ENCODE data around the gene UTP14C.
A peak's percentile ranks its signal among the peaks of the same experiment; 100 is the strongest.
"Not testable (repeated sequence)": the region's sequence is repeated elsewhere in the genome, so short reads cannot be mapped to it uniquely, and the experiment has no call there.

The UTP14C gene

GRCh38 chr13:52003541-52003940, 20.9 kb upstream of the UTP14C start:
- no peak for DNase-seq (ENCODE audit: low read depth in 4 of 4, low spot score in 1 of 4)

GRCh38 chr13:52004511-52005170, 19.9 kb upstream of the UTP14C start:
- DNase-seq (ENCODE audit: low read depth in 4 of 4, low spot score in 1 of 4), result no peak

GRCh38 chr13:52005841-52006522, 18.5 kb upstream of the UTP14C start:
- DNase-seq (ENCODE audit: low read depth in 4 of 4, low spot score in 1 of 4), result no peak

- DNase-seq (ENCODE audit: low read depth in 4 of 4, low spot score in 1 of 4), result no peak
Measured at GRCh38 chr13:52006523-52007245, 17.8 kb upstream of the UTP14C start.

- no peak for DNase-seq (ENCODE audit: low read depth in 4 of 4, low spot score in 1 of 4)
Measured at GRCh38 chr13:52009946-52010345, 14.5 kb upstream of the UTP14C start.

- DNase-seq (ENCODE audit: low read depth in 4 of 4, low spot score in 1 of 4), result peak in 3 of 4 experiments; percentile 1 to 7 (median 7)
Measured at GRCh38 chr13:52010890-52011631, 13.4 kb upstream of the UTP14C start, which contains the start of gene ATP7B. Gene ATP7B, minus strand, starts transcription at chr13:52011450. Its CDS starts 113 bp downstream, at chr13:52011337.

GRCh38 chr13:52011632-52012511, 12.6 kb upstream of the UTP14C start, which contains the start of gene ALG11:
Gene ALG11, plus strand, starts transcription at chr13:52012398. Its CDS starts 21 bp downstream, at chr13:52012419.
- DNase-seq (ENCODE audit: low read depth in 4 of 4, low spot score in 1 of 4), result peak; percentile 99

- DNase-seq (ENCODE audit: low read depth in 4 of 4, low spot score in 1 of 4), result no peak
Measured at GRCh38 chr13:52012512-52012836, 12.0 kb upstream of the UTP14C start.

- DNase-seq (ENCODE audit: low read depth in 4 of 4, low spot score in 1 of 4), result no peak
Measured at GRCh38 chr13:52016296-52016695, 8.2 kb upstream of the UTP14C start.

GRCh38 chr13:52020191-52020590, 4.3 kb upstream of the UTP14C start:
- no peak for DNase-seq (ENCODE audit: low read depth in 4 of 4, low spot score in 1 of 4)

- DNase-seq (ENCODE audit: low read depth in 4 of 4, low spot score in 1 of 4), result no peak
Measured at GRCh38 chr13:52022356-52022755, 2.1 kb upstream of the UTP14C start.

GRCh38 chr13:52025475-52026245, 1.2 kb downstream of the UTP14C start:
- no peak for DNase-seq (ENCODE audit: low read depth in 4 of 4, low spot score in 1 of 4)

- DNase-seq (ENCODE audit: low read depth in 4 of 4, low spot score in 1 of 4), result no peak
Measured at GRCh38 chr13:52026246-52026626, 1.7 kb downstream of the UTP14C start.

- no peak for DNase-seq (ENCODE audit: low read depth in 4 of 4, low spot score in 1 of 4)
Measured at GRCh38 chr13:52027832-52028231, 3.3 kb downstream of the UTP14C start.

- no peak for DNase-seq (ENCODE audit: low read depth in 4 of 4, low spot score in 1 of 4)
Measured at GRCh38 chr13:52029569-52029968, 5.1 kb downstream of the UTP14C start.

- DNase-seq (ENCODE audit: low read depth in 4 of 4, low spot score in 1 of 4), result not testable (repeated sequence)
Measured at GRCh38 chr13:52030401-52030800, 5.9 kb downstream of the UTP14C start.

GRCh38 chr13:52033039-52033438, 8.5 kb downstream of the UTP14C start:
- DNase-seq (ENCODE audit: low read depth in 4 of 4, low spot score in 1 of 4), result no peak

- no peak for DNase-seq (ENCODE audit: low read depth in 4 of 4, low spot score in 1 of 4)
Measured at GRCh38 chr13:52034616-52035226, 10.2 kb downstream of the UTP14C start.

GRCh38 chr13:52036037-52036436, 11.5 kb downstream of the UTP14C start:
- DNase-seq (ENCODE audit: low read depth in 4 of 4, low spot score in 1 of 4), result no peak
